ENCODE measurements around the gene FBXO3.
"Not testable (repeated sequence)": the region's sequence is repeated elsewhere in the genome, so short reads cannot be mapped to it uniquely, and the experiment has no call there.

DNA sequence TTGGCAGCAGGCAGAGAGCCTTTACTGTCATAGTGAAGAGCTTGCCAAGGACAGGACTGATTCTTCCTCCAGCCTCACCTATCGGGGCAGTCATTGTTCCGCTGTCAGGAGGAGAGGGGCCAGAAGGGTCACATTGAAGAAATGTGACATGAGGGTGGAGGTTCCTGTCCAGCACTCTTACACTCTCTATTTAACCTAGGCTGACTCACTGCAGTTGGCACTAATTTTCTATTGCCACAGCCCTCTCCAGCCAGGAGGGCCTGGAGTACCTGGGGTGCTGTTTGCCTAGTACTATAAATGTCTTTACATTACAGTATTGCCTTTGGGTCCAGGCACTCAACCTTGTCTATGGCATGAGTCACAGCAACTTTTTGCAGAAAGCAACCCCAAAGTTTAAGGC lies 66.5 kb downstream of the FBXO3 start:
- TF ChIP-seq, protein P1, sequence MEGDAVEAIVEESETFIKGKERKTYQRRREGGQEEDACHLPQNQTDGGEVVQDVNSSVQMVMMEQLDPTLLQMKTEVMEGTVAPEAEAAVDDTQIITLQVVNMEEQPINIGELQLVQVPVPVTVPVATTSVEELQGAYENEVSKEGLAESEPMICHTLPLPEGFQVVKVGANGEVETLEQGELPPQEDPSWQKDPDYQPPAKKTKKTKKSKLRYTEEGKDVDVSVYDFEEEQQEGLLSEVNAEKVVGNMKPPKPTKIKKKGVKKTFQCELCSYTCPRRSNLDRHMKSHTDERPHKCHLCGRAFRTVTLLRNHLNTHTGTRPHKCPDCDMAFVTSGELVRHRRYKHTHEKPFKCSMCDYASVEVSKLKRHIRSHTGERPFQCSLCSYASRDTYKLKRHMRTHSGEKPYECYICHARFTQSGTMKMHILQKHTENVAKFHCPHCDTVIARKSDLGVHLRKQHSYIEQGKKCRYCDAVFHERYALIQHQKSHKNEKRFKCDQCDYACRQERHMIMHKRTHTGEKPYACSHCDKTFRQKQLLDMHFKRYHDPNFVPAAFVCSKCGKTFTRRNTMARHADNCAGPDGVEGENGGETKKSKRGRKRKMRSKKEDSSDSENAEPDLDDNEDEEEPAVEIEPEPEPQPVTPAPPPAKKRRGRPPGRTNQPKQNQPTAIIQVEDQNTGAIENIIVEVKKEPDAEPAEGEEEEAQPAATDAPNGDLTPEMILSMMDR (IDR thresholded peaks at IDR 0.05), result not testable (repeated sequence)
- TF ChIP-seq EZH2 (IDR thresholded peaks at IDR 0.05), result not testable (repeated sequence)
